DND-41 (cell line): ENCODE data around the gene CLEC14A.

Experiments used
- CTCF ChIP-seq: IDR thresholded peaks from 2 replicates; pipeline ENCODE4 v1.5.1; 2012; ENCODE audit warnings: borderline replicate concordance, low read length, moderate library complexity, mild to moderate bottlenecking; ENCODE audit not compliant: poor library complexity, severe bottlenecking; ENCODE audit errors: extremely low read depth
- EZH2 ChIP-seq: IDR thresholded peaks from 3 replicates; pipeline ENCODE4 v1.6.1; 2012; ENCODE audit warnings: borderline replicate concordance, low read depth, mild to moderate bottlenecking, moderate library complexity, low read length, inconsistent platforms; ENCODE audit not compliant: severe bottlenecking

DNA sequence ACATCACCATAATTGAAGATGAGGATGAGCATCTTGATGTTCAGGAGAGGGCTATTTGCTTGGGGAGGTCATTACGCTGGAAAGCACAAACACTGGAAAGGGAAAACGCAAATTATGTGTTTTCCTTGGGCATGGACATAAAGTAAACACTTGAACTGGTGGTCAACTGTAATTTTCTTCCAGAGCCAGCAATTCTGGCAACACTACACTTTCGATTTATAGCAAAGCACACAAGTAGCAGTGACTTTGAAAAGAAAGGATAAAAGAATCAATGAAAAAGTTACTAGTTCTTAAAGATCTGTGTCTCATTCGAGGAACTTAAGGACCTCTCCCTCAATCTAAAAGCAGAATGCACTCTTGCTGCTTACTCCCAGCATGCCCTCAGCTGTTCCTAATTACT is 2.2 kb downstream of the CLEC14A start:
- TF ChIP-seq CTCF (no peak), EZH2 (no peak)
